Measurements from ENCODE around the gene ALDH3B1. TPM values are rescaled to one million over a fixed set of nuclear protein-coding genes. Genes with fewer than 3 reads are reported as not detected.

Gene ALDH3B1
- total RNA-seq, 1 donor: 19.6 TPM

DNA sequence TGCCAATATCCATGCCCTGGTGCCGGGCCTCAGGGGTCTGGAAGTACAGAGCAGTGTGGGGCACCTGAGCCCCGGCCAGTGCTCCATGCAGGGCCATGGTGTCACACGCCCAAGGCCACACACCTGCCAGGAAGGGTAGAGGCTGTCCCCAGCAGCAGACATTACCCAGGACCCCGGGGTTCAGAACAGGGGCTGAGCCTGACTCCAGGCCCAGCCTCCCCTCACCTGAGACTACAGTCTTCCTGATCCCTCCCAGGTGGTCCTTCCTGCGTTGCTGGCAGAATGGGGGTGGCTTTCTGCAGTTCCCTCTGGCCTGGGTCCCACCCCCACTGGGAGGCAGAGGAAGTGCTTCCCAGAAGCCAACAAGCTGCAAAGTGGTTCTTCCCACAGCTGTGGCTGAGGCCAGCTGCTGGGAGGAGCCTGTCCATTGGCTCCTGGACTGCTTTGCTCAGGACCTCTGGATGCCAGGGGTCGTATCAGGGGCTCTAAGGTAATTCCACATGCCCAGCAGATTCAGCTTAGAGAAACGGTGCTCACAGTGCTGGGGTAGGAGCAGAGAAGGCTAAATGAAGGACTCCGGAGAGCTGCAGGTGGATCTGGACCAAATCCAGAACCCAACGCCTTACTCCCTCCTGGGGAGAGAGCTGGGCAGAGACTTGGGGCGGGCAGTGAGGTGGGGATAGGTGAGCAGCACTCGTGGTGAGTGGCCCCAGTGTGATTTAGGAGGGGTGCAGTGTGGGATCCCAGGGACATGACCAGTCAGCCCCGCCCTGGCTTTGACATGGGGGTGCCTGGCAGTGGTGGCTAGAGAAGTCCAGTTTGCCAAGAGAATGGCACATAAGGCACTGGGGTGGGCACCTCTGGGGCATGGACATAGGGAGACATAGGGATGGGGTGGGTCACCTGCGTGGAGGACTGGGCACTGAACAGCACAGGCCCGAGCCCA lies 41.3 kb downstream of the ALDH3B1 start:
- Histone ChIP-seq H3K9me3 (ENCODE audit: low read depth, low read length) (no peaks in the 10 kb centered on the region), H3K4me3 (ENCODE audit: low read length) (no peak overlapping the region), H3K27me3 (ENCODE audit: insufficient read depth, low read length) (no peaks in the 10 kb centered on the region), H3K4me1 (ENCODE audit: insufficient read depth, low read length) (no peaks in the 10 kb centered on the region)

DNA sequence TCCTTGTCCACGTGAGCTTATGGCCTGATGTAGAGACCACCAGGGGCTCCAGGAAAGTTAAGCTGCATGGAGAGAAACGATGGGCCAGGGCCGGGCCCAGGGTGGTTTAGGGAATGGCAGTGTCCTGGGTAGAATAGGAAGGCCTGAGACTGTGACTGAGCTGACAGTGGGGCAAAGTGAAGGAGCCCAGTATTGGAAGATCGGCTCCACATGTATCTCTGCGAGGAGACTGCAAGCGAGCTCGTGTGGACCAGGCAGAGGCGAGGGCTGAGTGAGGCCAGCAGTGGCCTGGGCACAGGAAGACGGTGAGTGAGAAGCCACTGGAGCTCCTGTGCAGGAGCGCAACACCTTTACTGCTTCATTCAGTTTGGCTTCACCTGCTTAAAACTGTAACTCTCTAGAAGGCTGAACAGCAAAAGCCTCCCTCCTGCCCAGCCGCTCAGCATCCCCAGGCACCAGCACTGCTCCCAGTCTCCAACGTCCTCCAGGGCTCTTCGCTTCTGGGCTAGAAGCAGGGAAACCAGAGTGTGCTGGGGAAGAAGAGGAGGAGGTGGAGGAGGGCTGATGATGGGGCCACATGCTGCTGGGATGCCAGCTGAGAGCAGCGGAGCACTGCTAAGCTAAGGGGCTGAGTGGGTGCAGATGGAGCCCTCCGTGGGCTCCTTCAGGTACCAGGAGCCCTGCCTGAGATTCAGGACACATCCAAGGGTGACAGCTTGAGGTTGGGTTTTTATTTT lies 42.2 kb downstream of the ALDH3B1 start:
- Histone ChIP-seq H3K4me1 (ENCODE audit: insufficient read depth, low read length) (no peaks in the 10 kb centered on the region), H3K4me3 (ENCODE audit: low read length) (no peak overlapping the region), H3K27me3 (ENCODE audit: insufficient read depth, low read length) (no peaks in the 10 kb centered on the region), H3K9me3 (ENCODE audit: low read depth, low read length) (no peaks in the 10 kb centered on the region)

DNA sequence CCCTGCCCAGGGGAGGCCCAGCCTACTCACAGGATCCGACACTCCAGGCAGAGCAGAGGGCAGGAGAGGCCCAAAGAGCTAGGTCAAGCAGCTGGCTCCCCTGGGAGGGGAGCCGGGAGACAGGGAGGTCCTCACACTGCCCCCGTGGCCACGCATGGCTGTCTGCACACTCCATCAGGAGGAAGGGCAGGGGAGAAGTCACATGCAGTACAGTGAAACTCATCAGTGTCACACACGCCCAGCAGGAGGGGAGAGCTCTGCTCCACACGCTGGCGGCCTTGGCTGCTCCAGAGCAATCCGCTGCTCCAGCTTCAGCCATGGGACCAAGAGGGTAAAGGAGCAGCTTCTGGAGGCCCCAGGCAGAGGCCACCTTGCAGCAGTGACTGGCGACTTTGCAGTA lies 43.0 kb downstream of the ALDH3B1 start:
- Histone ChIP-seq H3K9me3 (ENCODE audit: low read depth, low read length) (no peaks in the 10 kb centered on the region), H3K27me3 (ENCODE audit: insufficient read depth, low read length) (no peaks in the 10 kb centered on the region), H3K4me3 (ENCODE audit: low read length) (no peak overlapping the region), H3K4me1 (ENCODE audit: insufficient read depth, low read length) (no peaks in the 10 kb centered on the region)

DNA sequence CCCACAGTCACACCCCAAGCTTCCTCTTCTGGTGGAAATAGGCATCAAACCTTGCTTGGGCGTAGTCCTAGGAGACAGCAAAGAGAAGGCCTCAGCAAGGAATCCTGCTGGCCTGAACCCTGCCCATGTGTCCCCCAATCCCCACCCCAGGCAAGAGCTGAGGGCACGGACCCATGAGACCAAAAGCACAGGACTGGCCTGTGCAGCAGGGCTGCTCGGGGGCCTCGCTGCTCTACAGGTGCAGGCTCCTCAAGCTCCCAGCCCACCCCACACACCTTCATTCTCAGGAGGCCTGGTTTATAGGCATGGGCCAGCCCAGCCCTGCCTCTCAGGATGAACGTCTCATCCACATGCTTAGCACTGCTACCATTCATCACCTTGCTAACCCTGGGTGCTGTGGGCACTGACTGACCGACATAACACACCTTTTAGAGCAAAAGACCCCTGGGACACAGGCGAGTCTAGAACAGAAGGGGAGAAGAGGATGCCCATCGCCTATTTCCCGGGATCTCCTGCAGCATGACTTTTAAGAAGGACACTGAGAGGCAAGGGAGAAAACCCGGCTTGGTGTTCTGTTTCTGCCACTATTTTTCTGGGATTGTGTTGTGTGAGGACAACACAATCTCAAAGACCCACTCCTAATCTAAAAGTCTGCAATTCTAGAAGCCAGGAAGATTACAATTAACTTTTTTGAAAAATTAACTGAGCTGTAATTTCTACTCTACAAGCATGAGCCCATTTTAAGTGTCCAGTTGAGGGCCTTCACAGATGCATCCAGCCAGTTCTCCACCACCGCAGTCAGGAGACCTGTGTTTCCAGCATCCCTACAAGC lies 44.1 kb downstream of the ALDH3B1 start:
- H3K9me3 ChIP-seq (ENCODE audit: low read depth, low read length): no peaks in the 10 kb centered on the region
- H3K4me1 ChIP-seq (ENCODE audit: insufficient read depth, low read length): no peaks in the 10 kb centered on the region
- H3K4me3 ChIP-seq (ENCODE audit: low read length): no peak overlapping the region
- H3K27me3 ChIP-seq (ENCODE audit: insufficient read depth, low read length): no peaks in the 10 kb centered on the region

DNA sequence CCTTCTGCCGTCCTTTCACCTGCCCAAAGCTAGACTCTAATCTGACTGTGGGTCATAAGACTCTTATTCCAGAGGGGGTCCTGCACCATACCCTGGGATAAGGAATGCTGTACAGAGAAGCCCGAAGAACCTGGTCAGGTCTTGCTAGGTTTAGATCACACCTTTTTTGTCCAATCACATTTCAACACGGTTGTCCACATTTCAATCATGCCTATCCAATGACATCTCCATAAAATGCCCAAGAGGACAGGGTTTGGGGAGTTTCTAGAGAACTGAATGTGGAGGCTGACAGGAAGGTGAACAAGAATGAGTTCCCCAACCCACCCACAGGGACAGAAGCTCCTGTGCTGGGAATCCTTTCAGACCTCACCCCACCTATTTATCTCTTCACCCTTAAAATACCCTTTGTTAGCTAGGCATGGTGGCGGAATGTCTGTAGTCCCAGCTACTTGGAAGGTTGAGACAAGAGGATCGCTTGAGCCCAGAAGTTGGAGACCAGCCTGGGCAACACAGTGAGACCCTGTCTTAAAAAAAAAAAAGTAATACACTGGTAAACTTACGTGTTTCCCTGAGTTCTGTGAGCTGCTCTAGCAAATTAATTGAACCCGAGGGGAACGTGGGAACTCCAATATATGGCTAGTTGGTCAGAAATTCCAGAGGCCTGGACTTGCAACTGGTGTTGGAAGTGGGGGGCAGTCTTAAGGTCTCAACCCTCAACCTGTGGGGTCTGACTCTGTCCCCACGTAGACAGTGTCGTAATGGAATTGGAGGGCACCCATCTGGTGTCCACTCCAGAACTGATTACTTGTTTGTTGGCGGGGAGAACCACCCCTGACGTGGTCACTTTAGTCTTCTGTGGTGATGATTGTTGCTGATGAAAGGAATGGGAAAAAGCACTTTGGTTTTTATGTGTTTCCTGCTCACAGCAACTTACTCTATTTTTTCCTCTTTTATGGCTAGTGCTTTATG lies 46.5 kb downstream of the ALDH3B1 start:
- no peaks in the 10 kb centered on the region for H3K4me1 ChIP-seq (ENCODE audit: insufficient read depth, low read length)
- H3K4me3 ChIP-seq (ENCODE audit: low read length): no peak overlapping the region
- no peaks in the 10 kb centered on the region for H3K27me3 ChIP-seq (ENCODE audit: insufficient read depth, low read length)
- no peaks in the 10 kb centered on the region for H3K9me3 ChIP-seq (ENCODE audit: low read depth, low read length)

DNA sequence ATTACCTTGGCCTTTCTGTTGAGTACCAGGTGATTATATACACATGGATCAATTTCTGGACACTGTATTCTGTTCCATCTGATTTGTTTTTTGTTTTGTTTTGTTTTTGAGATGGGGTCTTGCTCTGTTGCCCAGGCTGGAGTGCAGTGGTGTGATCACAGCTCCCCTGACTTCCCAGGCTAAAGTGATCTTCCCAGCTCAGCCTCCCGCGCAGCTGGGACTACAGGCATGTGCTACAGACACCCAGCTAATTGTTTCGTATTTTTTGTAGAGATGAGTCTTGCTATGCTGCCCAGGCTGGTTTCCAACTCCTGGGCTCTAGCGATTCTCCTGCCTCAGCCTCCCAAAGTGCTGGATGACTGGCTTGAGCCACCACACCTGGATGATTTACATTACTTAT lies 47.7 kb downstream of the ALDH3B1 start:
- H3K4me3 ChIP-seq (ENCODE audit: low read length): no peak overlapping the region
- no peaks in the 10 kb centered on the region for H3K4me1 ChIP-seq (ENCODE audit: insufficient read depth, low read length)
- no peaks in the 10 kb centered on the region for H3K9me3 ChIP-seq (ENCODE audit: low read depth, low read length)

DNA sequence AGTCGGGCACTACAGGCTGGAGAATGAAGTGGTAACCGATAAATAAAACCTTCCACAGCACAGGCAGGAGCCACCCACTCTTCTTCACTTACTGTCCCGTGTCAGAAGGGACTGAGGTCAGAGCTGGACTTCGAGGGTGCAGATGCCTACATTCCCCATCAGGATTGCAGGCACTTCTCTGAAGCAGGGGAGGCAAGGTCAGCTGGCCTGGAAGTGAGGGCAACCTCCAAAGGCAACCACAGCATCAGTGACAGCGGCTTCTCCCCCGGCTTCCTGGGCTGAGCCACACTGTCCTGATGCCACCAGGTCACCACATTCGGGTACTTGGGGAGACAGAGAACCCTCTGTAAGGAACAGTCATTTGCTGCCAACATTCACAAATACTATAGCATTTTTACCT lies 51.4 kb downstream of the ALDH3B1 start:
- no peaks in the 10 kb centered on the region for H3K9me3 ChIP-seq (ENCODE audit: low read depth, low read length)
- H3K4me3 ChIP-seq (ENCODE audit: low read length): no peak overlapping the region
- H3K27me3 ChIP-seq (ENCODE audit: insufficient read depth, low read length): no peaks in the 10 kb centered on the region
- H3K4me1 ChIP-seq (ENCODE audit: insufficient read depth, low read length): peaks cover 6% of the 10 kb centered on the region

More for the DNA sequence above, 47.7 kb downstream of the ALDH3B1 start:
- H3K27me3 ChIP-seq (ENCODE audit: insufficient read depth, low read length): no peaks in the 10 kb centered on the region

DNA sequence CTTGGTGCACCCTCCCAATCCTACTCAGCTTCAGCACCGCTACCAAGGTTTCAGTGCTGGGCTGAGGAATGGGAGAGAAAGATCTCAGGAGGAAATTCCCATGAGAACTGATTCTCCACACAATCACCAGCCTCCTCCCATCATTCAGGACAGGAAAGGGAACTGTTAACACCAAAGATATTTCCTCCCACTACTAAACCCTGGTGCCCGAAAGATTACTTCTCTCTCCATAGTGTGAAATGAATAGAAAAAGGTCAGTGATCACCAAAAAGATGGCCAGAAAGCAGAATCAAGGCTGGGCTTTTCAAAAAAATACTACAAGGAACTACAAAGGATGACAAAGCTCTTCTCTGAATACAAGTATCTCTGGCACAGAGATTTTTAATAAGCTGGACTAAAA lies 54.8 kb downstream of the ALDH3B1 start:
- Histone ChIP-seq H3K27me3 (ENCODE audit: insufficient read depth, low read length) (no peaks in the 10 kb centered on the region), H3K4me1 (ENCODE audit: insufficient read depth, low read length) (peaks cover 6% of the 10 kb centered on the region), H3K9me3 (ENCODE audit: low read depth, low read length) (no peaks in the 10 kb centered on the region), H3K4me3 (ENCODE audit: low read length) (no peak overlapping the region)

DNA sequence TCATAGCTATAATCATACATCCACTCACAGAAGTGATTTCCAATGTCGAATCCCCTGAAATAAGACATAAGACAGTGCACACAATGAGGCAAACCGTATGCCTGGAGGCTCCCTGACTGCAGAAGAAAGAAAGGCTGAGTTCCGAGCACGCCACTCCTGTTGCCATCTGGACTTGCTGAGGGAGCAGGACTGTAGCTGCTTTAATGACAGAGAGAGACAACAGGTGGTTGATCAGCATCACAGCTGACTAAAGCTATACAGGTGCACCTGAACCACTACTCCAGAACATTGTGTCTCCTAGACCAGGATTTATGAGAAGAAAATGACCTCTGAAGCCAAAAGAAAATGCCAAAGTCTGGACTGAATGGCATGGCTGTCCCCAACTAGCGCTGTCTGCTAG lies 55.7 kb downstream of the ALDH3B1 start:
- Histone ChIP-seq H3K9me3 (ENCODE audit: low read depth, low read length) (no peaks in the 10 kb centered on the region), H3K4me1 (ENCODE audit: insufficient read depth, low read length) (peaks cover 6% of the 10 kb centered on the region), H3K27me3 (ENCODE audit: insufficient read depth, low read length) (no peaks in the 10 kb centered on the region), H3K4me3 (ENCODE audit: low read length) (no peak overlapping the region)

DNA sequence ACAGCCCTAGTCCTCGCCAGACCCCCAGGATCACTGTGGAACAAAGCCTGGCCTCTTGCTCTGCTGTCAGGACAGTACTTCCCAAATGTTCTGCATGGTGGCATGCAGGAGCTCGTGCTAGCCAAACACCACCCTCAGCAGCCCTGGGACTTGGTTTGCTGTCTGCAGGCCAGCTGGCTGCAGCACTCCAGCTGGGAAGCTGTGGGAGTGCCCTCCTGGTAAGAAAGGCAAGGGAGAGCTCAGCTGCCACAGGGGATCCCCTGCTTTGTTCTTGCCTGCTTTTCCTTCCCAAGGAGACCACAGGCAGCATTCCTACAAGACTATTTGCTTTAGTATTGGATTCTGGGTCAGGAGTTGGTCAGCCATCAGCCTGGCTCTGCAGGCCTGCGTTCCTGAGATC lies 56.6 kb downstream of the ALDH3B1 start:
- H3K4me3 ChIP-seq (ENCODE audit: low read length): no peak overlapping the region

DNA sequence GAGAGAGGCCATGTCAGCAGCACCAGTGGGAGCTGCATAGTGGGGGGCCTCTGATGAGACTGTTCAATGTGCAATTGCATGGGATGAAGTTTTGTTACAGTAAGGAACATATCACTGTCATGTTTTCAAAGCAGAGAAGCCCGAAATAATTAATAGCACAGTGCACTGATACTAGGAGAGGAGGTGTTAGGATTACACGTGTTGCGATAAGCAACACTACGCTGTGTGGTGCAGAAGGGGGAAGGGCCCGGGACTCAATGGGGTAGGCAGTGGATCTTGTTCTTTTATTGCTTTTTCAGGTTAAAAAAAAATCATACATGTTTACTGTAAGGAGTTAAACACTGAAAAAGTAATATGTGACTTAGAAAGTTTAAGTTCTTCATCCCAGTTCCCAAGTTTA lies 57.9 kb downstream of the ALDH3B1 start:
- Histone ChIP-seq H3K4me1 (ENCODE audit: insufficient read depth, low read length) (peaks cover 6% of the 10 kb centered on the region), H3K27me3 (ENCODE audit: insufficient read depth, low read length) (no peaks in the 10 kb centered on the region), H3K9me3 (ENCODE audit: low read depth, low read length) (no peaks in the 10 kb centered on the region), H3K4me3 (ENCODE audit: low read length) (no peak overlapping the region)

More for the DNA sequence above, 56.6 kb downstream of the ALDH3B1 start:
- Histone ChIP-seq H3K9me3 (ENCODE audit: low read depth, low read length) (no peaks in the 10 kb centered on the region), H3K27me3 (ENCODE audit: insufficient read depth, low read length) (no peaks in the 10 kb centered on the region), H3K4me1 (ENCODE audit: insufficient read depth, low read length) (peaks cover 6% of the 10 kb centered on the region)

DNA sequence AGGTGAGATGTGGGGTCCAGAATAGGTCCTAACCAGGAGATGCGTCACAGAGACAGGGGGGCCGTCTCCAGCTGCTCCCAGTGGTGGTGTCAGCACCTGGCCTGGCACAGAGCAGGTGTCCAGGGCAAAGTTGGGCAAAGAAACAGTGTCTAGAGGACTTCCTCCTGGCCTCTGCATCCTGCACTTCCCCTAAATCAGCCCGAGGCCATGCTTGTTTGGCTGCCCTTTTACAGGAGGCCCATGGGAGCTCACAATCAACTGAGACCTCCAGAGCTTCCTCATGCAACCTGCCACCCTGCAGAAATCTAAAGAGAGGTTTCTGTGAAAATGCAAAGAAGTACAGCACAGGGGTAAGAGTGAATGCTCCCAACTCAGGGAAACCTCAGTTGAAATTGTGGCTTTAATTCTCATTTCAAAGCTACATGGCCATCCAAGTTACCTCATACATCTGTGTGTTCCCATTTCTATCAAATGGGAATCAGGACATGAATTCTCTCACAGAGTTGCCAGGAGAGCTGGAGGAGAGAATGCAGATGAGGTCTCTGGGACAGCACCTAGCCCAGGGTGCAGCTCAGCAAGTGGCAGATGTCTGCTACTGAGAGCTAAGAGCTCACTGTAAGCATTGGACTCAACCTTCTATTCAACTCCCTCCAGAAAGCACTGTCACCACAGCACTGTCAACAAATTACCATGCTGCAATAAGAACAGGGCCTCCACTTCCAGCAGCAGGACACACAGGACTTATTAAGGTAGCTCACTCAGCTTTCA lies 61.3 kb downstream of the ALDH3B1 start:
- no peaks in the 10 kb centered on the region for H3K9me3 ChIP-seq (ENCODE audit: low read depth, low read length)
- H3K4me1 ChIP-seq (ENCODE audit: insufficient read depth, low read length): no peaks in the 10 kb centered on the region
- no peak overlapping the region for H3K4me3 ChIP-seq (ENCODE audit: low read length)
- H3K27me3 ChIP-seq (ENCODE audit: insufficient read depth, low read length): no peaks in the 10 kb centered on the region

DNA sequence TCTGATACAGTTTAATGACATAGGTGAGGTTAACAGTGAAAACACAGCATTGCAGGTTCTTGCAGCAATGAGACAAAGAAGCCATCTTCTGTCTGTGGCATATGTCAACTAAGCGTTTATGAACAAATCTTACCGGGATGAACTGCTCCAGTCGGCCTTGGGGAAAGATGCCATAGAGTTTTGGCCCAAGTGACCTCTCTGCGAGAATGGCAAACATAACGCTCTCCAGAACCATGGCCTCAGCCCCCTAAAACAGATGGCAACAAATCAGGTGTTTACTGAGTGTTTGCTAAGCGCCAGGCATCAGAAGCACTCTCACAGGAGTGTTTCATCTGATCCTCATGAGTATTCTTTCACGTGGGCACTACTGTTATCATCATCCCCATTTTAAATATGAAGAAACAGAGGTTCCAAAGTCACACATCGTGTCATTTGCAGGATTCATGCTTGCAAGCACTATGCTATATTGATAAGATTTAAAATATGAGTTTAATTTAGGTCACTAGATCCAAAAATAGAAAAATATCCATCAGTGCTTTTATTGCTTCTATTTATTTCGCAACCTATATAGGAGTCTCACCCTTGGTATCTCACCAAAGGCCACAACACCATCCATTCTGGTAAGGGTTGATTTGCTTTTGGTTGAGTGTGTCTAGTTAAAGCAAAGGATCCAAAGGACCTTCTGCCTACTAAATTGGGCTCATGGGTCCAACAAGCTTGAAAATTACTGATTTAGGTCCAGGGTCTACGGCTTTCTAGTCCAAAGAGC lies 64.6 kb downstream of the ALDH3B1 start:
- Histone ChIP-seq H3K4me1 (ENCODE audit: insufficient read depth, low read length) (no peaks in the 10 kb centered on the region), H3K4me3 (ENCODE audit: low read length) (no peak overlapping the region), H3K9me3 (ENCODE audit: low read depth, low read length) (no peaks in the 10 kb centered on the region), H3K27me3 (ENCODE audit: insufficient read depth, low read length) (no peaks in the 10 kb centered on the region)
